Measurements from ENCODE around the gene AKAP8. TPM values are rescaled to one million over a fixed set of nuclear protein-coding genes. Genes with fewer than 3 reads are reported as not detected.
A peak's percentile ranks its signal among the peaks of the same experiment; 100 is the strongest.

The AKAP8 gene
- total RNA-seq, 1 experiment from 2014 or later, result 59.5 TPM

DNA sequence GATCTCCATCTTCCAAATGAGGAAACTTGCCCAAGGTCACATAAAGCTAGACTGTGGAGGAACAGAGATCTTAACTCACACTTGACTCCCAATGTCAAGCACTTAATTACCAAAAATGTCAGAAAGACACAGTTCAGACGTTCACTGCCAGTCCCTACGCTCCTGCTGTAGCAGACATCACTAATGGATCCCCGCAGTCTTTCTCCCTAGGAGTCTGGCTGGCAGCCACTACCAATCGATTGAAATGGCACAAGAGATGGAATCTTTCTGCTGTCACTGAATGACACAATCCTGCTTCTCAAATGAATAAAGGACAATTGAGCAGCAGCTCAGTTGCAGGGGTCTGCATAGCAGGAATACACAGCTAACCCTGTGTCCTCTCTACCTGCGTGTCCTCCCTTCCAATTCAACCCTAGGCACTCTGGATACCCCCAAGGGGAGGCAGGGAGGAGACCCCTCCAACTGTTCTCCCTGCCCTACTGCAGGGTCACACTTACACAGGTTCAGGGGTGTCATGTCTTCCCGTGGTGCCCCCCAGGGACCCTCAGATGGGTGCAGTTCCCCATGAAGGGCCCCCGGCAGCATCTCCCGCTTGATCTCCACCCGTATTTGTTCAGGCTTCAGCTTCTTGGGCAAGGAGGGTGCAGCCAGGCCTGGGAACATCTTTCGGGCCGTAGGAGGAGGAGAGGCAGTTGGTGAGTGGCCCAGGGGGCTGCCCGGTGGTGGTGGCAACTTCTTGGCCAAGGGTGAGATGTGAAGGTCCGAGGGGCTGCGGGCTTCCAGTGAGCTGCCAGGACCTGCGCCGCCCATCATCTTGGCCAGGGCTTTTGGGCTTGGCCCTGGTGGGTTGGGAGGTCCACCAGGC, 47.1 kb upstream of the AKAP8 start:
- Histone ChIP-seq H3K4ac (ENCODE audit: low read depth, low read length) (no peak overlapping the region), H2BK15ac (ENCODE audit: low read depth, low read length) (no peak overlapping the region), H4K5ac (ENCODE audit: insufficient read length, low read depth, low read length) (no peak overlapping the region), H2BK5ac (ENCODE audit: insufficient read length, low read length) (no peak overlapping the region), H4K20me1 (ENCODE audit: control insufficient read depth, insufficient read depth, insufficient read length) (no peaks in the 10 kb centered on the region), H3K14ac (ENCODE audit: insufficient read depth, low read length) (no peak overlapping the region), H2BK120ac (ENCODE audit: low read depth, low read length, poor library complexity, severe bottlenecking) (no peak overlapping the region), H4K91ac (ENCODE audit: insufficient read length, low read depth, low read length) (no peak overlapping the region), H3K9me3 (ENCODE audit: control insufficient read depth, low read depth, low read length) (no peaks in the 10 kb centered on the region), H3K23ac (ENCODE audit: insufficient read length, low read depth, low read length) (no peak overlapping the region), H3K4me2 (ENCODE audit: insufficient read depth, insufficient read length, low read length) (no peak overlapping the region), H3T11ph (ENCODE audit: low read length) (no peak overlapping the region), H2BK12ac (ENCODE audit: insufficient read length, low read depth, low read length) (no peak overlapping the region), H2BK20ac (ENCODE audit: low read depth, low read length, poor library complexity, severe bottlenecking) (no peak overlapping the region), H3K27me3 (ENCODE audit: insufficient read depth, low read length) (no peaks in the 10 kb centered on the region), H3K9ac (ENCODE audit: extremely low read depth, insufficient read length, low read length) (no peak overlapping the region), H2AFZ (ENCODE audit: low read length) (no peak overlapping the region), H3K4me1 (ENCODE audit: insufficient read depth, low read length) (no peaks in the 10 kb centered on the region; the same call in 1 of the 2 replicates), H3K23me2 (ENCODE audit: insufficient read length, low read depth, low read length, poor library complexity, severe bottlenecking) (peaks cover 3% of the 10 kb centered on the region), H3K56ac (ENCODE audit: insufficient read length, low read depth, low read length) (no peak overlapping the region), H2AK5ac (ENCODE audit: insufficient read length, low read length) (no peak overlapping the region), H3K27ac (ENCODE audit: insufficient read length, low read depth, low read length) (no peak overlapping the region), H4K8ac (replicated peaks; ENCODE audit: insufficient read length, low read depth, low read length) (no peak overlapping the region), H3K79me2 (ENCODE audit: insufficient read depth, low read length) (peaks cover 4% of the 10 kb centered on the region; the same call in 1 of the 2 replicates), H3K18ac (ENCODE audit: insufficient read length, low read depth, low read length) (no peak overlapping the region), H3K79me1 (ENCODE audit: insufficient read depth, low read depth, low read length, poor library complexity, severe bottlenecking) (peaks cover 6% of the 10 kb centered on the region)
- H3K4me3 Mint-ChIP-seq, result peak overlapping the region in 1 of 2 experiments; percentile 43; a peak in 1 of 5 replicates
- WGBS (ENCODE audit: extremely low coverage, insufficient read length, low lambda C conversion rate), result no CpG with 5 or more reads among the region's 16 CpGs
- peaks cover 41 to 53% (median 46%) of the 10 kb centered on the region in 3 experiments for H3K36me3 Mint-ChIP-seq (ENCODE audit: insufficient read depth in 1 of 3, low read depth in 3 of 3)
- no peaks in the 10 kb centered on the region for H3K27me3 Mint-ChIP-seq (ENCODE audit: low read depth)
- peaks cover 0 to 3% of the 10 kb centered on the region in 2 experiments; a peak in 3 of 5 replicates for H3K9me3 Mint-ChIP-seq
- no peak for DNase-seq
- no peak overlapping the region for H3K27ac Mint-ChIP-seq
- TF ChIP-seq, protein P1, sequence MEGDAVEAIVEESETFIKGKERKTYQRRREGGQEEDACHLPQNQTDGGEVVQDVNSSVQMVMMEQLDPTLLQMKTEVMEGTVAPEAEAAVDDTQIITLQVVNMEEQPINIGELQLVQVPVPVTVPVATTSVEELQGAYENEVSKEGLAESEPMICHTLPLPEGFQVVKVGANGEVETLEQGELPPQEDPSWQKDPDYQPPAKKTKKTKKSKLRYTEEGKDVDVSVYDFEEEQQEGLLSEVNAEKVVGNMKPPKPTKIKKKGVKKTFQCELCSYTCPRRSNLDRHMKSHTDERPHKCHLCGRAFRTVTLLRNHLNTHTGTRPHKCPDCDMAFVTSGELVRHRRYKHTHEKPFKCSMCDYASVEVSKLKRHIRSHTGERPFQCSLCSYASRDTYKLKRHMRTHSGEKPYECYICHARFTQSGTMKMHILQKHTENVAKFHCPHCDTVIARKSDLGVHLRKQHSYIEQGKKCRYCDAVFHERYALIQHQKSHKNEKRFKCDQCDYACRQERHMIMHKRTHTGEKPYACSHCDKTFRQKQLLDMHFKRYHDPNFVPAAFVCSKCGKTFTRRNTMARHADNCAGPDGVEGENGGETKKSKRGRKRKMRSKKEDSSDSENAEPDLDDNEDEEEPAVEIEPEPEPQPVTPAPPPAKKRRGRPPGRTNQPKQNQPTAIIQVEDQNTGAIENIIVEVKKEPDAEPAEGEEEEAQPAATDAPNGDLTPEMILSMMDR (conservative IDR thresholded peaks at IDR 0.05), result no peak
- H3K4me1 Mint-ChIP-seq, result peaks cover 13% of the 10 kb centered on the region in 2 experiments
